ENCODE results near the gene PPP1R16B. TPM values are rescaled to one million over a fixed set of nuclear protein-coding genes. Genes with fewer than 3 reads are reported as not detected.

The PPP1R16B gene
- total and polyA plus RNA-seq, 10 of the 15 experiments (the other 5 are each of a cell fraction or from before 2014, with no cell fraction given) = 13.4 to 90.2 (median 66.7) TPM

GRCh38 chr20:38950254-38950653 lies 144.8 kb downstream of the PPP1R16B start (continued):
- TF ChIP-seq CTCF (IDR thresholded peaks at IDR 0.05 in 2 of 3, conservative IDR thresholded peaks at IDR 0.05 in 1 of 3; ENCODE audit: control insufficient read depth in 2 of 3, extremely low read depth in 1 of 3, insufficient read depth in 1 of 3, low read depth in 3 of 3, low read length in 3 of 3) (no peak), ZNF217 (IDR thresholded peaks at IDR 0.05) (no peak), SREBF1 (IDR thresholded peaks at IDR 0.05; ENCODE audit: low read length) (no peak), ZBTB4 (CRISPR knock-in tag; IDR thresholded peaks at IDR 0.05) (no peak), RAD21 (IDR thresholded peaks at IDR 0.05; ENCODE audit: insufficient read depth, low read depth, low read length) (no peak), BRCA1 (IDR thresholded peaks at IDR 0.05; ENCODE audit: low read depth, low read length) (no peak)

- BruUV-seq (replicated peaks) = no TSS peak
Measured at GRCh38 chr20:38951611-38952010, 146.1 kb downstream of the PPP1R16B start.

More at GRCh38 chr20:38951611-38952010, 146.1 kb downstream of the PPP1R16B start:
- POLR2A ChIA-PET = no interaction called here
- CTCF ChIA-PET = no interaction called here
- no peak overlapping the region for H2AFZ ChIP-seq (ENCODE audit: control insufficient read depth, low read depth, low read length)
- RAD21 ChIA-PET (ENCODE audit: unreplicated experiment) = no interaction called here
- in situ Hi-C loops (cut with MboI) (no loop called here), intact Hi-C loops (cut with micrococcal nuclease; ENCODE audit: unreplicated experiment) (no loop called here)
- 99% methylated on average over 9 of the region's 9 CpGs for WGBS (ENCODE audit: insufficient coverage, insufficient replicate concordance, low lambda C conversion rate, missing lambda C conversion rate)
- H3K27me3 ChIP-seq (replicated peaks in 1 of 2; ENCODE audit: control insufficient read depth in 2 of 2, insufficient read depth in 2 of 2, low read length in 1 of 2) = no peaks in the 10 kb centered on the region
- no peaks in the 10 kb centered on the region for H3K79me2 ChIP-seq (ENCODE audit: control insufficient read depth, insufficient read depth, low read length)
- H3K27ac ChIP-seq (ENCODE audit: control insufficient read depth, insufficient read depth) = no peak overlapping the region
- H3K4me1 ChIP-seq (ENCODE audit: control insufficient read depth, insufficient read depth, low read length) = no peaks in the 10 kb centered on the region
- no peak overlapping the region for H3K4me3 ChIP-seq
- no peaks in the 10 kb centered on the region for H3K9me3 ChIP-seq (replicated peaks; ENCODE audit: control insufficient read depth, insufficient read depth, low read length)
- peaks cover 26 to 46% of the 10 kb centered on the region in 2 experiments for H3K36me3 ChIP-seq (ENCODE audit: control insufficient read depth in 2 of 2, insufficient read depth in 2 of 2, low read length in 1 of 2)
- SMC1A ChIA-PET (ENCODE audit: uncharacterized antibody, unreplicated experiment) = no interaction called here
- DNase-seq (ENCODE audit: low read depth, low spot score) (no peak), FAIRE-seq (no peak), ATAC-seq (no peak)
- no peak overlapping the region for H3K4me2 ChIP-seq (ENCODE audit: control insufficient read depth, insufficient read depth)
- no peaks in the 10 kb centered on the region for H4K20me1 ChIP-seq (ENCODE audit: control insufficient read depth, insufficient read depth)
- TF ChIP-seq HDGF (IDR thresholded peaks at IDR 0.05) (no peak), POLR2A (IDR thresholded peaks at IDR 0.05; ENCODE audit: low read depth, low read length) (peak; percentile 27; the same call in 1 of the 2 replicates)
- no peak overlapping the region for H3K9ac ChIP-seq (ENCODE audit: control insufficient read depth, insufficient read depth, low read length)

Data from GM12878 (cell line).